ENCODE data around the gene RPS16. TPM values are rescaled to one million over a fixed set of nuclear protein-coding genes. Genes with fewer than 3 reads are reported as not detected.

The RPS16 gene
- total and polyA plus RNA-seq, 7 donors, result 1,186 to 3,255 (median 1,958) TPM

- Histone ChIP-seq H3K4me3 (peak within 1 kb of the TSS; percentile 97), H3K4me1 (peaks cover 33% of the 10 kb centered on the region), H3K27ac (peak within 1 kb of the TSS; percentile 96), H3K9me3 (no peaks in the 10 kb centered on the region), H3K36me3 (ENCODE audit: insufficient read depth in 1 of 2, low read depth in 1 of 2) (peaks cover 0 to 17% of the 10 kb centered on the region in 2 donors), H3K27me3 (ENCODE audit: insufficient read depth in 3 of 3, low read length in 2 of 3) (no peaks in the 10 kb centered on the region)
- 0% methylated on average over 39 to 56 of the region's 56 CpGs for WGBS, 3 donors
- peak; percentile 26 to 45 (median 30) for ATAC-seq
- intact Hi-C loops (cut with DNase I), result no loop called here
- no peak for TF ChIP-seq CTCF (IDR thresholded peaks at IDR 0.05)
- DNase-seq, result peak; percentile 59 to 95
Observed at GRCh38 chr19:39406656-39407409, 28.9 kb downstream of the RPS16 start, which contains the start of gene ZFP36. ZFP36 (plus strand) TSS chr19:39406847; CDS start chr19:39406905, 58 bp downstream.

- Histone ChIP-seq H3K36me3 (ENCODE audit: insufficient read depth in 1 of 2, low read depth in 1 of 2) (peaks cover 0 to 17% of the 10 kb centered on the region in 2 donors), H3K4me1 (peaks cover 27% of the 10 kb centered on the region), H3K27me3 (ENCODE audit: insufficient read depth in 3 of 3, low read length in 2 of 3) (no peaks in the 10 kb centered on the region), H3K9me3 (no peaks in the 10 kb centered on the region), H3K4me3 (peak overlapping the region; percentile 97), H3K27ac (peak overlapping the region; percentile 96)
- intact Hi-C loops (cut with DNase I), result no loop called here
- DNase-seq (peak in 1 of 2 donors; percentile 91), ATAC-seq (peak in 2 of 4 donors; percentile 0)
- 16 to 22% (median 17%) methylated on average over 22 of the region's 22 CpGs for WGBS, 3 donors
- no peak for TF ChIP-seq CTCF (IDR thresholded peaks at IDR 0.05)
Observed at GRCh38 chr19:39405958-39406655, 29.6 kb downstream of the RPS16 start.

GRCh38 chr19:39405261-39405957 lies 30.3 kb downstream of the RPS16 start:
- Histone ChIP-seq H3K36me3 (ENCODE audit: insufficient read depth in 1 of 2, low read depth in 1 of 2) (peaks cover 0 to 17% of the 10 kb centered on the region in 2 donors), H3K4me1 (peaks cover 20% of the 10 kb centered on the region), H3K27me3 (ENCODE audit: insufficient read depth in 3 of 3, low read length in 2 of 3) (no peaks in the 10 kb centered on the region), H3K27ac (peak overlapping the region; percentile 96), H3K9me3 (no peaks in the 10 kb centered on the region), H3K4me3 (peak overlapping the region; percentile 97)
- 89 to 93% (median 91%) methylated on average over 17 of the region's 17 CpGs for WGBS, 3 donors
- DNase-seq, result no peak
- no peak for TF ChIP-seq CTCF (IDR thresholded peaks at IDR 0.05)
- ATAC-seq, result no peak
- intact Hi-C loops (cut with DNase I), result no loop called here

GRCh38 chr19:39403331-39404312 lies 32.1 kb downstream of the RPS16 start:
- no peaks in the 10 kb centered on the region for H3K27me3 ChIP-seq (ENCODE audit: insufficient read depth in 3 of 3, low read length in 2 of 3)
- DNase-seq (peak; percentile 100), ATAC-seq (peak; percentile 61 to 69 (median 65))
- peak overlapping the region; percentile 96 for H3K27ac ChIP-seq
- intact Hi-C loops (cut with DNase I), result no loop called here
- no peak for TF ChIP-seq CTCF (IDR thresholded peaks at IDR 0.05)
- 1 to 3% (median 2%) methylated on average over 34 to 43 of the region's 43 CpGs for WGBS, 3 donors
- H3K36me3 ChIP-seq (ENCODE audit: insufficient read depth in 1 of 2, low read depth in 1 of 2), result peaks cover 0 to 14% of the 10 kb centered on the region in 2 donors
- H3K4me3 ChIP-seq, result peak overlapping the region; percentile 71
- peaks cover 23% of the 10 kb centered on the region for H3K4me1 ChIP-seq
- H3K9me3 ChIP-seq, result no peaks in the 10 kb centered on the region
